ENCODE results near the gene FCHSD2. TPM values are rescaled to one million over a fixed set of nuclear protein-coding genes. Genes with fewer than 3 reads are reported as not detected.

The FCHSD2 gene
- total RNA-seq = 4.9 and 5.3 TPM in 2 replicates

GRCh38 chr11:73142128-73142377 lies at the start of gene FCHSD2:
Gene FCHSD2, minus strand, starts transcription at chr11:73142318. Its CDS starts 441 bp downstream, at chr11:73141877.

GRCh38 chr11:72814286-72815109 lies 327.6 kb downstream of the FCHSD2 start, which contains the start of gene ATG16L2:
Gene ATG16L2, plus strand, starts transcription at chr11:72814411. Its CDS starts 35 bp downstream, at chr11:72814446.

GRCh38 chr11:72793425-72794367 lies 348.4 kb downstream of the FCHSD2 start, which contains the start of gene STARD10:
Gene STARD10, minus strand, starts transcription at chr11:72794047. Its CDS starts 12,866 bp downstream, at chr11:72781181.

Other genes with a start within 250 kb of the FCHSD2 start
- under 0.01 TPM in 1 of 2 replicates, not detected in the other for gene P2RY2, start 76.0 kb upstream of the FCHSD2 start, total RNA-seq
- not detected in 2 replicates for gene P2RY6, start 130.0 kb upstream of the FCHSD2 start, total RNA-seq
- gene ARHGEF17, start 166.0 kb upstream of the FCHSD2 start, total RNA-seq = 21.9 and 24.6 TPM in 2 replicates
- 1.0 and 1.3 TPM in 2 replicates for gene RELT, start 234.1 kb upstream of the FCHSD2 start, total RNA-seq